ENCODE data around the gene SAP25.
"Not testable (repeated sequence)": the region's sequence is repeated elsewhere in the genome, so short reads cannot be mapped to it uniquely, and the experiment has no call there.

SAP25 gene

GRCh38 chr7:100546926-100547800, 26.5 kb downstream of the SAP25 start:
- no peak for TF ChIP-seq ZNF274 (IDR thresholded peaks at IDR 0.05; ENCODE audit: low read depth, low read length)
- peak overlapping the region; percentile 55; the same call in 1 of the 2 replicates for H3K4me3 ChIP-seq (ENCODE audit: low read length)

GRCh38 chr7:100546129-100546925, 27.4 kb downstream of the SAP25 start:
- H3K4me3 ChIP-seq (ENCODE audit: low read length): peak overlapping the region; percentile 55; the same call in 1 of the 2 replicates
- no peak for TF ChIP-seq ZNF274 (IDR thresholded peaks at IDR 0.05; ENCODE audit: low read depth, low read length)

- H3K4me3 ChIP-seq (ENCODE audit: low read length): peak overlapping the region; percentile 2; the same call in 1 of the 2 replicates
- TF ChIP-seq ZNF274 (IDR thresholded peaks at IDR 0.05; ENCODE audit: low read depth, low read length): no peak
Measured at GRCh38 chr7:100545360-100546128, 28.2 kb downstream of the SAP25 start.

- TF ChIP-seq ZNF274 (IDR thresholded peaks at IDR 0.05; ENCODE audit: low read depth, low read length): no peak
- H3K4me3 ChIP-seq (ENCODE audit: low read length): peak overlapping the region; percentile 8; the same call in 1 of the 2 replicates
Measured at GRCh38 chr7:100544967-100545359, 28.7 kb downstream of the SAP25 start.

DNA sequence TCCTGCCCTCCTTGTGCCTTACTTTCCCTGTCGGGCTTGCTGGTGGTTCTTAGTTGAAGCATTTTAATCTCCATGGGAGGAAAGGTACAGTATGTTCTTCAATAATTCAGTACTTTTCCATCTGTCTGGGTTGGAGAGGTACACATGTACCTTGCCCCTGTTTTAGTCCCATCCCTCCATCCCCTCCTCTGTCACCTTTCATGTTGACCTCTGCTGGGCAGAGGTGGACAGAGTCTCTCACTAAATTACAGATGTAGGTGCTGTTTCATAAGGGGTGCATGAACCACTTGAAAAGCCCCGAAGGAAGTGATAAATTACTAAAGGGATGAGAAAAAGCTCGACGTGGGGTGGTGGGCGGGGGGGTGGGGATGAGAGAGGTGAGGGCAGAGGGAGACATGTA, 29.3 kb downstream of the SAP25 start:
- no peak for TF ChIP-seq ZNF274 (IDR thresholded peaks at IDR 0.05; ENCODE audit: low read depth, low read length)
- H3K4me3 ChIP-seq (ENCODE audit: low read length): peak overlapping the region; percentile 8; the same call in 1 of the 2 replicates

GRCh38 chr7:100543586-100543985, 30.1 kb downstream of the SAP25 start:
- no peak for TF ChIP-seq ZNF274 (IDR thresholded peaks at IDR 0.05; ENCODE audit: low read depth, low read length)
- H3K4me3 ChIP-seq (ENCODE audit: low read length): 0 out of 2 replicates have a peak overlapping the region, but pooled peaks have one; percentile 12

DNA sequence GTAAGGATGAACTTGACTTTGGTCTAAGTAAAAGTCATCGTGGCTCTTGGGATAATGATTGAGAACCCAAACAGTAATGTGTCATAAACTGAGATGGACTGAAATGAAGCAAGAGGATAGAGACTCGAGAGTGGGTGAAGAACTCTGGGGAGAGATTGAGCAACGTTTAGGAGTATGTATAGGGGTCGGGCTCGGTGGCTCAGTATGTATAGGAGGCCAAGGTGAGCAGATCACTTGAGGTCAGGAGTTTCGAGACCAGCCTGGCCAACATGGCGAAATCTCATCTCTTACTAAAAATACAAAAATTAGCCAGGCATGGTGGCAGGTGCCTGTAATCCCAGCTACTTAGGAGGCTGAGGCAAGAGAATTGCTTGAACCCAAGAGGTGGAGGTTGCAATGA, 32.4 kb downstream of the SAP25 start:
- not testable (repeated sequence) for H3K4me3 ChIP-seq (ENCODE audit: low read length)

DNA sequence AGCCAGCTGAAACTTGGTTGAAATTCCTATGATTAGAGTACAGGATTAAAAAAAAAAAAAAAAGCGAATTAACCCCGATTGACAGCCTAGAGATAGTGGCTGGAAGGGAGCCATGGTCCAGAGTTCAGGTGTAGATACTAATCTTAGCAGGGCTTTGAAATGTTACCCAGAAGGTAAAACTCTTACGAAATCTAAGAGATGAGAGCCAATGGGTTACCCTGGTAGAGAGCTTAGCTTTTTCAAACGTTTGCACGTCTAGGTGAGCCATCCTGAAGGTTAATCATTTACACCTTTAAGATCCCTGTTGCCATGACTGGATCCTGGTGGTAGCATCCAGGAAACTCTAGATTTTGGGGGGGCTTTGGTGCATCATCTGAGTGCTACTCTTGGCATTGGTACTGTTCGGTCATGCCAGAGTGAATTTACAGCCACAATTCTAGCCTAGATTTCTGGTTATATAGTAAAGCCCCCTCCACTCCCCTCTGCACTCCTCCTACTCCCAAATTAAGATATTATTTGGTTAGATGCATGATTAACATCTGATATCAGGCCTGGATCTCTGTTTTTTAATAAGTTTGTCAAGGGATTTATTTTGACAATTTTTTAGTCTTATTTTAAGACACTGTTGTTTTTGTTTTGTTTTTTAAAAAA, 33.5 kb downstream of the SAP25 start:
- TF ChIP-seq ZNF274 (IDR thresholded peaks at IDR 0.05; ENCODE audit: low read depth, low read length): no peak
- peak overlapping the region; percentile 82 for H3K4me3 ChIP-seq (ENCODE audit: low read length)

DNA sequence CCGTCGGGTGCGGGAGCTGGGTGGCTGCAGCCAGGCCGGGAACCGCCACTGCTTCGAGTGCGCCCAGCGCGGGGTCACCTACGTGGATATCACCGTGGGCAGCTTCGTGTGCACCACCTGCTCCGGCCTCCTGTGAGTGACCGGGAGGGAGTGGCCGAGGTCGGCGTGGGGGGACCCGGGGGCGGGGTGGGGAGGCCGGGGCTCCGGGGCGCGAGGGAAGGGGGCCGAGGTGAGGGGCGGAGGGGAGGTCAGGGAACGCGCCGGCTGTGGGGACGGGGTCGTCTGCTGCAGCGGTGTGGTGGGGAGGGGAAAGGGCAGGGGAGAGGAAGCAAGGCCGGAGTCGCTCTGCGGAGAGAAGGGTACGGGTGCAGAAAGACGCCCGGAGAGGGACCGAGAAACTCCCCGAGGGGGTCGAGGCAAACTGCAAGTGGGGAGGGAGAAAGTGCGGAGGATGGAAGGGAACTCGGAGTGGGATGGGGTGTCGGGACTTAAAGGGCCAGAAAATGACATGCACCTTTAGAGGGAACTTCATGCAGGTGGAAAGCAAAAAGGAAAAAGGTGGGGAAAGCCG, 34.2 kb downstream of the SAP25 start:
- H3K4me3 ChIP-seq (ENCODE audit: low read length): peak overlapping the region; percentile 82
- no peak for TF ChIP-seq ZNF274 (IDR thresholded peaks at IDR 0.05; ENCODE audit: low read depth, low read length)

DNA sequence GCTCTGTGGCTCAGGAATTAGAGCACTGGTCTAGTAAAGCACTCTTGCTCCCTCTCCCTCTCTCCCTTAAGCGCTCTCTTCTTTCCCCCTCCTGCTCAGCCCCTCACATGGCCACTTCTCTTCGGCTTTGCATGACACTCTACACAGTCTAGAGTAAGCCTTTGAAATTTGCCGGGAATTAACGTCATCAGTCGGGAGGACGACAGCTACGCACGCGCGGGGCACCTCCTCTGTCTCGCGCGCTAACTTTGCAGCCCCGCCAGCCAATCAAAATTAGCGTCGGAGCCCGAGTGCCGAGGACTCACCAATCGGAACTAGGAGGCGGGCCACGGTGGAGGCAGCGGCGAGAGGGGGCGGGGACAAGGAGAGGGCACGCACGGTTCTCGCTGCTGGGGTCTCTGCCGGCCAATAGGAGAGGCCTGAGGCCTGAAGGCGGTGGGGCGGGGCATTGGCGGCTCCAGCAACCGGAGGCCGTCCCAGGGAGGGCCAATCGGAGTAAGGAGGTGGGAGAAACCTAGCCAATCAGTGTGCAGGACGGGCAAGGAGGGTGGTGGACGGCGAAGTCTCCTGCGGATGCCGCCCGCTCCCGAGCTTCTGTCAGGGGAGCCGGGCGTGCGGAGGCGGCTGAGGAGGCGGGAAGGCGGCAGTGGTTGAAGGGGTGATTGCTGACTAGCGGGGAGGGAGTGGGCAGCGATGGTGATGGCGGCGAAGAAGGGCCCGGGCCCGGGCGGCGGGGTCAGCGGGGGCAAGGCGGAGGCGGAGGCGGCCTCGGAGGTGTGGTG, 34.9 kb downstream of the SAP25 start, which contains the start of gene AGFG2:
Gene AGFG2 (plus strand): TSS at position 550 of the 782 bp plus-strand sequence. CDS start 144 bp downstream, at position 694.
- TF ChIP-seq ZNF274 (IDR thresholded peaks at IDR 0.05; ENCODE audit: low read depth, low read length): no peak
- H3K4me3 ChIP-seq (ENCODE audit: low read length): peak within 1 kb of the TSS; percentile 82

GRCh38 chr7:100538348-100538653, 35.4 kb downstream of the SAP25 start:
- H3K4me3 ChIP-seq (ENCODE audit: low read length): peak overlapping the region; percentile 77
- no peak for TF ChIP-seq ZNF274 (IDR thresholded peaks at IDR 0.05; ENCODE audit: low read depth, low read length)

- not testable (repeated sequence) for H3K4me3 ChIP-seq (ENCODE audit: low read length)
Measured at GRCh38 chr7:100536695-100537094, 37.0 kb downstream of the SAP25 start.

DNA sequence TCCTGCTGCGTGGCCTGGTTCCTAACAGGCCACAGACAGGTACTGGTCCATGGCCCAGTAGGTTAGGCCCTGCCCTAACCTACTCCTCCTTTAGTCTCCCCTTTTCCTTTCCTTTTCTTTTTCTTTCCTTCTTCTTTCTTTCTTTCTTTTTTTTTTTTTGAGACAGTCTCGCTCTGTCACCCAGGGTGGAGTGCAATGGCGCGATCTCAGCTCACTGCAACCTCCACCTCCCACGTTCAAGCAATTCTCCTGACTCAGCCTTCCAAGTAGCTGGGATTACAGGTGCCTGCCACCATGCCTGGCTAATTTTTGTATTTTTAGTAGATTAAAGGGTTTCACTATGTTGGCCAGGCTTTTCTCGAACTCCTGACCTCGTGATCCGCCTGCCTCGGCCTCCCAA, 37.7 kb downstream of the SAP25 start:
- not testable (repeated sequence) for H3K4me3 ChIP-seq (ENCODE audit: low read length)

Measured in GM08714 (cell line).